ENCODE data around the gene DMD.

Gene DMD

GRCh38 chrX:31500921-31501320 is 1710.4 kb downstream of the DMD start:
- DNase-seq (ENCODE audit: low read depth) = peak; percentile 1
- no peak for TF ChIP-seq MAX (IDR thresholded peaks at IDR 0.05; ENCODE audit: low read depth, low read length)
- TF ChIP-seq CTCF (IDR thresholded peaks at IDR 0.05; ENCODE audit: low read depth, low read length) = no peak
- no peak for TF ChIP-seq POLR2A (IDR thresholded peaks at IDR 0.05; ENCODE audit: extremely low read depth, insufficient read length)
- no peak for TF ChIP-seq MYC (IDR thresholded peaks at IDR 0.05; ENCODE audit: low read depth, low read length)
- no peak overlapping the region for H3K4me3 ChIP-seq (ENCODE audit: low read depth, low read length)

GRCh38 chrX:31499109-31499508 is 1712.2 kb downstream of the DMD start:
- TF ChIP-seq CTCF (IDR thresholded peaks at IDR 0.05; ENCODE audit: low read depth, low read length) = no peak
- TF ChIP-seq MYC (IDR thresholded peaks at IDR 0.05; ENCODE audit: low read depth, low read length) = no peak
- TF ChIP-seq POLR2A (IDR thresholded peaks at IDR 0.05; ENCODE audit: extremely low read depth, insufficient read length) = no peak
- TF ChIP-seq MAX (IDR thresholded peaks at IDR 0.05; ENCODE audit: low read depth, low read length) = no peak
- no peak overlapping the region for H3K4me3 ChIP-seq (ENCODE audit: low read depth, low read length)
- DNase-seq (ENCODE audit: low read depth) = no peak

- no peak for DNase-seq (ENCODE audit: low read depth)
- TF ChIP-seq POLR2A (IDR thresholded peaks at IDR 0.05; ENCODE audit: extremely low read depth, insufficient read length) (no peak), CTCF (IDR thresholded peaks at IDR 0.05; ENCODE audit: low read depth, low read length) (no peak), MYC (IDR thresholded peaks at IDR 0.05; ENCODE audit: low read depth, low read length) (no peak), MAX (IDR thresholded peaks at IDR 0.05; ENCODE audit: low read depth, low read length) (no peak)
- no peak overlapping the region for H3K4me3 ChIP-seq (ENCODE audit: low read depth, low read length)
These were observed 1714.3 kb downstream of the DMD start for GRCh38 chrX:31497086-31497485.

GRCh38 chrX:31487951-31488350 is 1723.4 kb downstream of the DMD start:
- DNase-seq (ENCODE audit: low read depth) = no peak
- TF ChIP-seq POLR2A (IDR thresholded peaks at IDR 0.05; ENCODE audit: extremely low read depth, insufficient read length) (no peak), MAX (IDR thresholded peaks at IDR 0.05; ENCODE audit: low read depth, low read length) (no peak), CTCF (IDR thresholded peaks at IDR 0.05; ENCODE audit: low read depth, low read length) (no peak), MYC (IDR thresholded peaks at IDR 0.05; ENCODE audit: low read depth, low read length) (no peak)
- H3K4me3 ChIP-seq (ENCODE audit: low read depth, low read length) = no peak overlapping the region

GRCh38 chrX:31483336-31483735 is 1728.0 kb downstream of the DMD start:
- DNase-seq (ENCODE audit: low read depth) = no peak
- TF ChIP-seq MAX (IDR thresholded peaks at IDR 0.05; ENCODE audit: low read depth, low read length) = no peak
- no peak for TF ChIP-seq MYC (IDR thresholded peaks at IDR 0.05; ENCODE audit: low read depth, low read length)
- TF ChIP-seq POLR2A (IDR thresholded peaks at IDR 0.05; ENCODE audit: extremely low read depth, insufficient read length) = no peak
- TF ChIP-seq CTCF (IDR thresholded peaks at IDR 0.05; ENCODE audit: low read depth, low read length) = no peak
- no peak overlapping the region for H3K4me3 ChIP-seq (ENCODE audit: low read depth, low read length)

- DNase-seq (ENCODE audit: low read depth) = no peak
- H3K4me3 ChIP-seq (ENCODE audit: low read depth, low read length) = no peak overlapping the region
- TF ChIP-seq MAX (IDR thresholded peaks at IDR 0.05; ENCODE audit: low read depth, low read length) (no peak), CTCF (IDR thresholded peaks at IDR 0.05; ENCODE audit: low read depth, low read length) (no peak), MYC (IDR thresholded peaks at IDR 0.05; ENCODE audit: low read depth, low read length) (no peak), POLR2A (IDR thresholded peaks at IDR 0.05; ENCODE audit: extremely low read depth, insufficient read length) (no peak)
These were observed 1730.7 kb downstream of the DMD start for GRCh38 chrX:31480696-31481095.

Data from NB4 (cell line).